Measurements from ENCODE around the gene KIF21A. TPM values are rescaled to one million over a fixed set of nuclear protein-coding genes. Genes with fewer than 3 reads are reported as not detected.

The KIF21A gene
- total RNA-seq, 2 donors from 2014 or later, result 50.4 to 51.9 TPM

- Histone ChIP-seq H3K27me3 (no peaks in the 10 kb centered on the region), H3K27ac (peak overlapping the region; percentile 95 to 97), H3K4me1 (peaks cover 0 to 6% of the 10 kb centered on the region in 2 donors), H3K36me3 (no peaks in the 10 kb centered on the region), H3K9me3 (no peaks in the 10 kb centered on the region), H3K4me3 (peak overlapping the region; percentile 80 to 90)
- DNase-seq (ENCODE audit: low spot score), result no peak
- no peak for TF ChIP-seq CTCF (IDR thresholded peaks at IDR 0.05)
These were observed 1.5 kb downstream of the KIF21A start for GRCh38 chr12:39441189-39441962.

GRCh38 chr12:39440781-39441180 is 2.1 kb downstream of the KIF21A start:
- Histone ChIP-seq H3K36me3 (no peaks in the 10 kb centered on the region), H3K4me3 (peak overlapping the region; percentile 80 to 90), H3K9me3 (no peaks in the 10 kb centered on the region), H3K27ac (peak overlapping the region; percentile 95 to 97), H3K27me3 (no peaks in the 10 kb centered on the region), H3K4me1 (peaks cover 0 to 6% of the 10 kb centered on the region in 2 donors)
- DNase-seq (ENCODE audit: low spot score), result no peak
- no peak for TF ChIP-seq CTCF (IDR thresholded peaks at IDR 0.05)

- no peak for TF ChIP-seq CTCF (IDR thresholded peaks at IDR 0.05)
- no peak for DNase-seq (ENCODE audit: low spot score)
- peak overlapping the region in 1 of 2 donors; percentile 90 for H3K4me3 ChIP-seq
- H3K27ac ChIP-seq, result peak overlapping the region; percentile 95 to 97
- H3K4me1 ChIP-seq, result peaks cover 0 to 12% of the 10 kb centered on the region in 2 donors
- no peaks in the 10 kb centered on the region for H3K27me3 ChIP-seq
- H3K9me3 ChIP-seq, result no peaks in the 10 kb centered on the region
- H3K36me3 ChIP-seq, result no peaks in the 10 kb centered on the region
These were observed 2.8 kb downstream of the KIF21A start for GRCh38 chr12:39440101-39440500.

GRCh38 chr12:39435531-39435930 is 7.4 kb downstream of the KIF21A start:
- Histone ChIP-seq H3K27ac (no peak overlapping the region), H3K4me1 (peaks cover 0 to 17% of the 10 kb centered on the region in 2 donors), H3K36me3 (no peaks in the 10 kb centered on the region), H3K9me3 (no peaks in the 10 kb centered on the region), H3K4me3 (no peak overlapping the region), H3K27me3 (no peaks in the 10 kb centered on the region)
- no peak for TF ChIP-seq CTCF (IDR thresholded peaks at IDR 0.05)
- no peak for DNase-seq (ENCODE audit: low spot score)

- no peak for TF ChIP-seq CTCF (IDR thresholded peaks at IDR 0.05)
- DNase-seq (ENCODE audit: low spot score), result no peak
- Histone ChIP-seq H3K27me3 (no peaks in the 10 kb centered on the region), H3K27ac (no peak overlapping the region), H3K4me1 (peaks cover 0 to 11% of the 10 kb centered on the region in 2 donors), H3K4me3 (no peak overlapping the region), H3K36me3 (no peaks in the 10 kb centered on the region), H3K9me3 (no peaks in the 10 kb centered on the region)
These were observed 11.1 kb downstream of the KIF21A start for GRCh38 chr12:39431797-39432196.

All from right atrium auricular region (tissue), 2 donors.